HG02623 (cell line): Measurements from ENCODE around the gene ABCF2.

Experiments used
- ATAC-seq: cut with Tn5 transposase; IDR thresholded peaks from one replicate; pipeline ENCODE4 v1.9.1; 2021; ENCODE audit warnings: moderate library complexity; ENCODE audit not compliant: unreplicated experiment

Gene ABCF2

DNA sequence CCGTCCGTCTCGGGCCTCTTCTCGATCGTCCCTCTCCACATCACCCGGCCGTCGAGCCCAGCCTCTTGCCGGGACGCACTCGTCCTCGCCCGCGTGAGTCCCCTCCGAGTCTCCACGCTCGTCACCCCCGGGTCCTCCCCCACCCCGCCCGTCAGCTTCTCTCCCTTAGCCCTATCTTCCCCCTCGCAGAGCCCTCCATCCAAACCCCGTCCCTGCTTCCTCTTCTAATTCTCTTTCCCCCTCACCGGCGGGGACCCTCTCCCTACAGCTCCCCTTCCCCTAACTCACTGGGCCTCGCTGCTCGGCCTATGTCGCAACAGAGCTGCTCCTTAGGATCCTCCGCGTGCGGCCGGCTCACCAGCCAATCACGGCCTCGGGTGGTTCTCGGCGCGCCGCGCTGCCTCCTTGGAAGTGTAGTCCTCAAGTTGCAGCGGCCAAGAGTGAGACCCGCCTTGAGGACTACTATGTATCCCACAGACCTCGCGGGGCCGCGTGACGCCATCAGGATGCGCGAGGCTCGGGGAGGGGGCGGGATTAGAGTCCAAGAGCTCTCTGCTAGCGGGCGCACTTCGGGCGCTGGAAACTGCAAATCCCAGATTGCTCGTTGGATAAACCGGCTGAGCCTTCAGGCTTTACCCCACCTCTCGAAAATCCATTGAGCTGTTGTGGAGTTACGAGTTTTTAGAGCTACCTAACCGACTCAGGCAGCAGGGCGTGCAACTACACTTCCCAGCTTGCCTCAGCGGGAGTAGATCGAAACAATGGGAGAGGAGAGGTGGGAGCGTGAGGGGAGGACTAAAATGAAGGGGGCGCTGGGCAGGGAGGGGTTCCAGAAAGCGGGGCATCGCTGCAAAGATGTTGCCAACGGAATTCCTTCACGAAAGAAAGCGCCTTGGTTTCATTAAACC lies at the start of gene ABCF2:
ABCF2 (minus strand) TSS at position 331 of the 908 bp plus-strand sequence. CDS start 747 bp downstream, outside the sequence.
- peak; percentile 99 for ATAC-seq

DNA sequence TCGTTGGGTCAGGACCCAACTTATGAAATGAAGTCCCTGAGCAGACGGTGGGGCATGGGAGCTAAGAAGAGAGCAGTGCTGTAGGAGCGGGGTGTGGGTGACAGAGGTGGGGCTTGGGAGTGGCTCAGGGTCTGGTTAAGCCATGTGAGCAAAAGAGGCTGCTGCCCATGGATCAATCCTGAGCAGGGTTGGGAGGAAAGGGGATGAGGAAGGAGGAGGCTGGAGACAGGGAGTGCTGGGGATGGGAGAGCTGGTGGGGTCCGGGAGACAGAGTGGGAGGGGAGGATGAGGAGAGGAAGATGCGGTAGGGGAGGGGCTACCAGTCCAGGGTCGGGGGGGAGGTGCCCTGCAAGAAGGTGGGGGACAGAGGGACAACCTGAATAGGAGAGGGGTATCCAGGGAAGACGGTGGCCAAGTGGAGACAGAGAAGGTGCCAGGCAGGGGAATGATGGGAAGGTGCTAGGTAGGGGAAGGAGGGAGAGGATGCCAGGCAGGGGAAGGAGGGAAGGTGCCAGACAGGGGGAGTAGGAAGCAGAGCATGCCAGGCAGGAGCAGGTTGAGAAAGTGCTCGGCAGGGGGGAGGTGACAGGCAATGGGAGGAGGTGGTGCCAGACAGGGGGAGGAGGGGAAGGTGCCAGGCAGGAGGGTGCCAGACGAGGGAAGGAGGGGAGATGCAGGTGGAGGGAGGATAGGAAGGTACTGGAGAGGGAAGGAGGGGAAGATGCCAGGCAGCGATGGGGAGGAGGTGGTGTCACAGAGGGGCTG lies 49.0 kb upstream of the ABCF2 start:
- ATAC-seq = no peak

DNA sequence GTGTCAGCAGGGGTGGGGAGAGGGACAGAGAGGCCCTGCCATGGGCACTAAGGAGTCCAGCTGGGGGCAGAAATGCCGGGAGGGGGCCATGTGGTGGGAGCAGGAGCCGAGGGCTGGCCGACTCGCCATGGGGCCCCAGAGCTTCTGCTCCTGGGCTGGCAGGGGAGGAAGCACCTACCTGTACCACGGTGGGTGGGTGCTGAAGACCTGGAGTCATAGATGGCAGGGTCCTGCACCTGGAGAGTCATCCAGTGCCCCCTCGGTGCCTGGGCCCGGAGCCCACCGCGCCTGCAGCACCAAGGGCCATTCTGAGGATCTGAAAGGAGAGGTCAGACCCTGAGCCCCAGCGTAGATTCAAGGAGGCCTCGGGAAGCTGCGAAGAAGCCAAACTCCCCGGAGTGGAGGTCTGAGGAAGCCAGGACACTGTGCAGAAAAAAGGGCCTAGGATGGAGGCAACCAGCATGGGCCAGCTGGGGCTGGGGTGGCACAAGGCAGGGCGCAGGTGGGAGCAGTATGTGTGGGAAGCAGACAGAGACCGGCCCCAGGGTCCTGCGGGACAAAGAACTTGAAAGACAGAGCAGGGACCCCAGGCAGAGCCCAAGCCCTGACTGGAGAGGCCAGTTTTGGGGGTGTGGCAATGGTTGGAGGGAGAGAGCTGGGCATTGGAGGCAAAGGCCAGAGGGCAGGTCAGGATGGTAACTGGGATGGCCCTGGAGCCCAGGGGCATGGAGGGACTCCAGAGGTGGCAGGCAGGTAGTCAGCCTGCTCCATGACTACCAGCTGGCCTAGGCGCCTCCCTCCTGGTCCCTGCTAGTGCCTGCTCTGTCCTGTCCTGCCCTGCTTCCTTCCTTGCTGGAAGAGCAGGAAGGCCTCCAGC lies 48.2 kb upstream of the ABCF2 start:
- no peak for ATAC-seq

DNA sequence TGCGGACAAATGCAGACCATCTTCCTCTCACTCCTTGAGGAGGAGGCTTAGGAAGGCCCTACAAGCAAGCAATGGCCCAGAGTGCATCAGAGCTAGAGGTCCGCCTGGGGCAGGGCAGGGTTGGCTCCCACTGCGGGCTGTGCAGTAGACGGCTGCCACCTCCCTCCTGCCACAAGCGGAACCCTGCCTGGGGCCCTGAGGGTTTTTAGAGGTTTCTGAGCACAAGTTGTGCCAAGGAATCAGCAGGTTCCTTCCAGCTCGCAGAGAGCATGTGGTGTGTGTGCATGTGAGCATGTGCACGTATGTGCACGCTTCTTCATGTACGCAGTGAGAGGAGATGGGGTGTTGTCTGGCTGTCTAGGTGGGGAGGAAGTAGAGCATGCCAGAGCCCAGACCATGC lies 47.4 kb upstream of the ABCF2 start:
- ATAC-seq = no peak

DNA sequence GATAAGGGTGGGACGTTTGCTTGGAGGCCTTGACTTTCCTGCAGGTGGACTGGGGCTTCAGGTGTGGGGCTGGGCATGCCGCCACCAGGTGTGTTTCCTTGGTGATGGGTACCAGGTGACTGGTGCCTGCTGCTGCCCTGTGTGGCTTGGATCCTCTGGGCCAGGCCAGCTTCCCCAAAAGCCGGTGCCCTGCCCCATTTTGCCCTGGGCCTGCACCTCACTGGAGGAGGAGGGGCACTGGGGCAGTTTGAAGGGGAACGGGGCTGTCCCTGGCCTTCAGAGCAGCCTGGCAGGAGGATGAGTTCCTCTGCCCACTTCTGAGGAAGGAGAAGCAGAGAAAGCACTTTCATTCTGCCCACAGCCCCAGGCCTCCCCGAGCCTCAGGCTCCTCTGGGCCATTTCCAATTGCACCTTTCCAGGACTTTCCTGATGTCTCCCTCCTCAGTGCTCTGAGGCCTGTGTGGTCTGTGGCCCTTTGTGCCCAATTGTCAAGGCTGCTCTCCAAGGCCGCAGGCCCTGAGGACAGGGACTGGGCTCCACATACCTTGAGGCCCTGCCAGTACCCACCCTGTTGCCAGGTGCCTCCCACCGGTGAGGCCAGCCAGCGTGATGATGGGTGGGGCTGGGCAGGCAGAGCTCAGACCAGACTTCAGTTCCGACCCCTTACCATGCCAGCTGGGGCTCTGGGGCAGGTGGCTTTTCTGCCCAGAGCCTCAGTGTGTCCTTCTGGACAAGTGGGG lies 46.8 kb upstream of the ABCF2 start:
- no peak for ATAC-seq

DNA sequence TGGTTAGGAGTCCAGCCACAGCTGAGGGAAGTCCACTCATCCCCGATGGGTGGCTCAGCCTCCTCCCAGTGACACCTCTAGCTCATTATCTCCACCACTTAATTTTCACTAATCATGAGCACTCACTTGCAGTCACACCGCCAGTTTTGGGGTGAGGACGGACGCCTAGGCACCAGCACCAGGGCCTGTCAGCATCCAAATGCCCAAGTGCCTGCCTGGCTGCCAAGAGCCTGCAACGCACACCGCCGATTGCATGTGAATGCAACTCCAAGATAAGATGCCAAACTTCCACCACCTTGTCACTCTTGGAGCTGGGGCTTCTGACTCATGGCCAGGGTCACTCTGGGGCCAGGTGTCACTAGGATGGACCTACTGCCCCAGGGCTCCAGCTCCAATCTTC lies 45.9 kb upstream of the ABCF2 start:
- no peak for ATAC-seq

DNA sequence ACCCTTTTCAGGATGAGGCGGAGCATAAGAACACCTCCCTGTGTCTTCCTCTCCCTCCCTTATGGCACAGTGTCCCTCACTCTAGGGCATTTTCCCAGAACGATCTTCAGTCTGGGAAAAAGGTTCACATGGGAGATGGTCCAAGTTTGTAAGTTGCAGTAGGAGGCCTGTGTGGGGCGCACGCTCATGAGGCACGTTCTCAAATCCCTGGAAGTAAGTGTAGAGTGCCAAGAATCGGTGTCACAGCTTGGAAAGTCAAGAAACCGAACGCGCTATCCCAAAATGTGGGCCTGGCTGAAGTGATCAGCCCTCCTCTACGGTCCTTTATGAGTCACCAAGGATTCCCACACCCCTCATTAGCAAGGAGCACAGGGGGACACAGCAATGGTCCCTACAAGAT lies 45.4 kb upstream of the ABCF2 start:
- no peak for ATAC-seq

DNA sequence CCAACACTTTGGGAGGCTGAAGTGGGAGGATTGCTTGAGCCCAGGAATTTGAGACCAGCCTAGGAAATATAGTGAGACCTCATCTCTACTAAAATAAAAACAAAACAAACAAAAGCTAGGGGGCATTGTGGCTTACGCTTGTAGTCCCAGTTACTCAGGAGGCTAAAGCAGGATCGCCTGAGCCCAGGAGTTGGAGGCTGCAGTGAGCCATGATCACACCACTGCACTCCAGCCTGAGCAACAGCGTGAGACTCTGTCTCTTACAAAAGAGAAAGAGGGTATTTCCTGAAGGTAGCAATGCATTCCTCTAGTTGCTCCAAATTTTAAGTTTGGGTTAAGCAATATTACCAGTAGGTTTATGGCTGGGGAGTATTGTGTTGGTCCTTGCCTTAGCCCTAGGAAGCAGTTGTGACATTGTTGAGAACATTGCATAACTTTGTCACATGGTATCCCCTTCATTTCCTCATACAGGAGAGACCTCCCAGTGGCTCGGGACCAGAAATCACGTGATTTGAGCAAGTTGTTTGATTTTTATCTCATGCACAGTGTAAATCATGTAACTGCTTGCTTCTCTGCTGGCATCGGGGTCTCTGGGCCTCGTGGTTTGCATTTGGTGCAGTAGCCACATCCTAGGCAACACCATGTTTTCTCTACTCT lies 44.8 kb upstream of the ABCF2 start:
- no peak for ATAC-seq

DNA sequence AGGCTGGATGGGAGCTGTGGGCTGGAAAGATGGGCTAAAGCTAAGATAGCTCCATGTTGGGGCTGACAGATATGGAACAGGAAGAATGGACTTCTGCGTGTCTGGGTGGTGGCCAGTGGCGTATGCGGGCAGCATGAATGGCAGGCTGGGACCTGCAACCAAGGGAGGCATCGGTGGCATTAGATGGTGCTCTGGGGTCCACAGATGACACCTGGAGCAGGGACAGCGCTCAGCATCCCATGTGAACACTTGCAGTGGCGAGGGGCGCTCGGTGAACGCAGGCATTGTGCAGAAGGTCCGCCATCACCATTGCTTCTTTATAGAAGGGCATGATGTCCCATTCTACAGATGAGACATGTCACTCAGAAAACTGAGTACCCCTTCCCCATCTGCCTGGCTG lies 42.5 kb upstream of the ABCF2 start:
- no peak for ATAC-seq

DNA sequence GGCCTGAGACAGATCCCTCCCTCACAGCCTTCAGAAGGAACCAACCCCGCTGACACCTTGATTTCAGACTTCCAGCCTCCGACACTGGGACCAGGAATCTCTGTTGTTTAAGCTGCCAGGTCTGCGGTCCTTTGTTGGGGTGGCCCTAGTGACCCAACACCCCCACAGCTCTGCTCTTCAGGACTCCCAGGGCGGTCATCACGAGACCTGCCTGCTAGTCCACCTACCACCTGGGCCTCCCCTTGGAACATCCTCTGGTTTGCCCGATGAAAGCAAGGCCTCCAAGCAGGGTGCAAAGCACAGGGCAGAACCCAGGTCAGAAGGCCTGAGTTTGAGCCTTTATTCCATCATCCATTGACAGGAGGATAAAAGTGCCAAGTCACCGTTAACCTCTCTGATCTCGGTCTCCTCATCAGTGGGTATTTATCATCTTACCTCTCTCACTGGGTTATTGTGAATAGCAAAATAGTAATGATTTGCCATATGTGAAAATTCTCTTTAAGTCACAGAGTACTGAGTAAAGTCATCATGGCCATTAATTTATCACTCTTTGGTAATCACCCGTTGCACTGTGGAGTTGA lies 38.4 kb upstream of the ABCF2 start:
- ATAC-seq = no peak

DNA sequence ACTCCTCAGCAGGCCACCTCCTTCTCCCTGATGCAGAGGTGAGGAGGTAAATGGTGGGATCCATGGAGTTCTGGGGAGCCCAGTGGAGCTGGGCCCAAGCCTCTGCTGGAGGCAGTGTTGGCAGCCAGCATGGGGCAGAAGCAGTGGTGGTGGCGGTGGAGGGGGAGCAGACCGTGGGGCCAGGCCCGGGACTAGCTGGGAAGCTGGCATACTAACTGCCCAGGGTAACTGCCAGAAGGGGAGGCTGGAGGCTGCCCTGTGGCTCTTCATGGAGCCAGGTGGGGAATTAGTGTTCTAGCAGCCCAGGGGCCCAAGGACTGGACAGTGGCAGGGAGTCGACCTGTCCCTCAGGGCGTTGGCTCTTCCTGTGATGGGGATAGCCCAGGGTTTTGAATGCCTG lies 37.6 kb upstream of the ABCF2 start:
- no peak for ATAC-seq

DNA sequence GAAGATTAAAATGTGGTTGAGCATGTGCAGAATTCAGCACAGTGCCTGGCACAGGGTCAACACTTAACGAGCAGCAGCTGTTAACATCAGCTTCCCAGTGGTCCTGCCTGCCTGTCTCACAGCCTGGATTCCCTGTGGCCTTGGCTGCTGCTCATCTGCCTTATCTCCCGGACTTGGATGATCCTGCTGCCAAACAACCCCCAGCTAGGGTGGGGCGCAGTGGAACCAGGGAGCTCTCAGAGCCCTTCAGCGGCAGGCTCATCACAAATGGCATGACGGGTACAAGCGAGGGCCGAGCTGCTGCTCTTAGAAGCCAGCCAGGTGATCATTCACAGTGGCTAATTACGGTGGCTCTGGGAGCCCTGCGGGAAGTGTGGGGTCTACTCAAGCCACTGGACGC lies 34.5 kb upstream of the ABCF2 start:
- no peak for ATAC-seq

DNA sequence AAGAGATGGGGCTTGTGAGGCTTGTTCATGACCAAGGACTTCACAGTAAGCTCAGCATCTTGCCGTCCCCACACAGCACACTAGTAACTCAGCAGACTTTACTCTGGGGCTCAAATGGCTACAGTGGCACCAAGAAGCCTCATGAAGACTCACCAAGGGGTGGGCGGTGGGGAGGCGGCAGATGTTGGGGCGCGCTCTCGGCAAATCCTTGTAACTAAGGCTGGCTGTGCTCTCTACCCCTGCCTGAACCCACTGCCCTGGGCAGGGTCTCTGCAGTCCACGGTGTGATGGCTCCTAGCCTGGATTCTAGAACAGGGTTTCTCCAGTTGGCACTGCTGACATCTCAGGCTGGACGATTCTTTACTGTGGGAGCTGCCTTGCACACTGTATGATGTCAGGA lies 33.9 kb upstream of the ABCF2 start:
- no peak for ATAC-seq

DNA sequence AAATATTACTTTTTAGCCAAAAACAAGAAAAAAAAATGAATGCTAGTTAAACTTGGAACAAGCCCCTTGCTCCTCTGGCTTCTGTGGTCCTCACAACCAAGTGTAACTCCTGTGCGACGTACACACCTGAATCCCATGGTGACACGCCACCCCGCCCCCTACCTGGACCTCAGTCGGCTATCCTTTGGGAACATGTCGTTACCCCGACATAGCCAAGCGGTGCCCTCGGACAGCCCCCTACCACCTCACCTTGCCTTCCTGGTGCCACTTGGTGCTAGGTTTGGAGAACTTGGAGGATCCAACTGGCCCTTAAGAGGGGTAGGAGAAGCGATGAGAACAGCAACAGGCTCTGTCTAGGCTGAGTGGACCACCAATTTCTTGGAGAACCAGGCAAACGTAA lies 33.5 kb upstream of the ABCF2 start:
- no peak for ATAC-seq

DNA sequence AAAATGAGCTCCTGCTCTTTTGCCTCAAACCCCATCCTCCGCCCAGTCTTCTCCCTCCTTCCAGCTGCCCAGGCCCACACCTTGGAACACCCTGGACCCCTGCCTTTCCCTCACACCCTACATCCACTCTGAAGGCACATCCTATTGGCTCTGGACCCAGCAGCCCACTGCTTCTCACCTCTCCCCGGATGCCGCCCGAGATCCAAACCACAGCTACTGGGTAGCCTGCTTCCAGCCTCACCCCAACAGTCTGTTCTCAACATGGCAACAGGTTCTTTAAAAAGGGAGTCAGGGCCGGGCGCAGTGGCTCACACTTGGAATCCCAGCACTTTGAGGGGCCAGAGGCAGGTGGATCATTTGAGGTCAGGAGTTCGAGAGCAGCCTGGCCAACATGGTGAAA lies 31.0 kb upstream of the ABCF2 start:
- ATAC-seq = no peak

DNA sequence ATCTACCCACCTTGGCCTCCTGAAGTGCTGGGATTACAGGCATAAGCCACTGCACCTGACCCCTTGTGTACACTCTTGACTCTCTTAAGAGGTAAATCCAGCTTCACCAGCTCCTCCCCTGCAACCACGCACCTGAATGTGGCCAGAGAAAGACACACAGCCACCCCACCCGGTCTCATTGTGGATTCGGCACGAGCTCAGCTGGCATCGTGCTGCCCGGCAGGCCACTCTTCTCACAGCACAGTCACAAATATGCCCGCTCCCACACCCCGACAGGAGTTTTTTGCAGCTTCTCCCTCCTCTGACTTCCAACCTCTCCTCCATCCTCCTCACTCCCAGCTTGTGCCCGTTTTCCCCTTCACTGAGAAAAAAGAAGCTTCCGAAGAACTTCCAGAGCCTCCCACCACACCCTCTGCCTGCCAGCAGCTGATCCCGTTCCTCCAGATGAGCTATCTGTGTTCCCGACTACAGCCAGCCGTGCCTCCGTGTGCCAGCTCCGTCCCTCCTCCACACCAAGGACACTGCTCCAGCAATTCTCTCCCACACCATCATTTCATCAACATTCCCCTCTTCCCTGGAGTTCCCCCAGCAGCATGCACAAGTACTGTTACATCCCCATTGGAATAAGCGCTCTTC lies 29.5 kb upstream of the ABCF2 start:
- no peak for ATAC-seq

DNA sequence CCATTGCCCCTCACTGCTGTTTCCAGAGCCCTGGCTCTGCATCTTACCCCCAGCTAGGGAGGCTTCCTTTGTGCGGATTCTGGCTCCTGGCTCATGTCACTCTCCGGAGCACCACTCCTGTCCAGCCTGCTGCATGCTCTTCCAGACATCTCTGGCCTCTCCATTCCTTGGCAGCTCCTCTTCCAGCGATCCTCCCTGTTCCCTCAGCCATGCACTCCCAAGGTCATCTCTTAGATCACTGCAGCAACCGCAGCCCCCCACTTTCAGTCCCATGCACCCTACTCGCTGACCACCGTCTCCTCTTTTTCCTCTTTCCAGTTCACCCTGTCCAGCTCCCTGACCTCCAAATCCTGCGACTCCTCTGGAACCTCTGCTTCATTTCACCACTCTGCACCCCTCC lies 28.4 kb upstream of the ABCF2 start:
- ATAC-seq = no peak

DNA sequence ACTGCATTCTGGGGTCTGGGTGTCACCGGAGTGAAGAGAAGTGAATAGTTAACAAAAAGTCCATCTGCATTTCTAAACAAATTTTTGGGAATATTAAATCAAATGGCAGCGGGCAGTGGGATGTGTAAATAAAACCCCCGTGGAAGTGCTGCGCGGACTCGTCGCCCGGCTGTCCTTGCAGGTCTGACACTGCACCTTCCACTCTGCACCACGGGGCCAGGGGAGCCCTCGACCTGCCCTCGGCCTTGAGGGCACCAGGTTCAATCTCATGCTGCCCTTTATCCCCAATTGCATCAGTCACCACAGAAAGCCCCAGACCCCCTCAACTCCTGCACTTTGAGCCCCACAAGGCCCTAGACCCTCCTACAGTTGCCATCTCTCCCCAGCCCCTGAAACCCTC lies 27.8 kb upstream of the ABCF2 start:
- no peak for ATAC-seq

DNA sequence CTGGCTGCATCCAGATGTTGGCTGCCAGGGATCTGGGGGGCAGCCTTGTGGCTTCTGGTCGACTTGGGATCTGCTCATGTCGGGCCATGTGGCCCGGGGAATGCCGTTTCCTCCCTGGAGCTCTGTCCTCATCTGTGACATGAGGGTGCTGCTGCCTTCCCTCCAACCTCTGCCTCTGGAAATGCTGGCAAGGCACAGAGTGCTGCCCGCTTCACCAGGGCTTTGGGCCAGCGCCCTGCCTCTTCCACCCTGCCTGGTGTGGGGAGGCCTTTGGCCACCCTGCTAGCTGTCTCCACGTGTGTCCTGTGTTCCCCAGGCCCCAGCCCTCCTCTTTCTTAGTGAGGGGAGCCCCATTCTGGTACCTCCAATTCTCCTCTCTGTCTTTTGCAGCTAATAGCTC lies 27.3 kb upstream of the ABCF2 start:
- ATAC-seq = no peak
